Erythroblast (primary cell): ENCODE measurements around the gene SCART1.

ENCODE experiments used
- GATA1 ChIP-seq: IDR thresholded peaks from 2 replicates; pipeline ENCODE4 v1.6.1; 2011; ENCODE audit warnings: low read depth, mild to moderate bottlenecking, control low read depth, low read length, moderate library complexity
- POLR2A ChIP-seq: IDR thresholded peaks from 2 replicates; pipeline ENCODE4 v1.6.1; 2011; ENCODE audit warnings: mild to moderate bottlenecking, low read length

DNA sequence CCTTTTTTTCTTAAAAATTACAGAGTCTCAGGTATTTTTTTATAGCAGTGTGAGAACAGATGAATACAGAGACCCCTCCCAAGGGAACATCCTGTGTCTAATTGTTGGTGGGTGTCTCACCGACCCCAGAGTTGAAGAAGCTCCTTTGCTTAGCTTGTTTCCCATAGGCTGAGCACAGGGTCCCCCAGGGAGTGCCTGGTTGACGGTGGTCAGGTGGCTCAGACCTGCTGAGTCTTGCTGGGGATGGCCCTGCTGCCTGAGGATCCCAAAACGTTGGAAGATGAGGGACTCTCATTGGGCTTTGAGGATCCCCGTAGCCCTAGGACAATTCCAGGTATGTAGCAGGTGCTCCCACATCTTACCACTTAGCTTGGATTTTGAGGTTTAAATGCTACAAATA is 19.5 kb downstream of the SCART1 start:
- TF ChIP-seq POLR2A (no peak), GATA1 (no peak)
